AG10803 (cell line): ENCODE results near the gene PCBP3.
"Not testable (repeated sequence)": the region's sequence is repeated elsewhere in the genome, so short reads cannot be mapped to it uniquely, and the experiment has no call there.

Experiments
- DNase-seq: peaks from one replicate; pipeline ENCODE4 v3.0.0; 2010; ENCODE audit warnings: low read depth
- H3K4me3 ChIP-seq: 2 replicates; pipeline ENCODE4 v1.5.1; 2011; ENCODE audit warnings: mild to moderate bottlenecking, low read length, control low read depth
- CTCF ChIP-seq: conservative IDR thresholded peaks from 2 replicates; pipeline ENCODE4 v1.5.1; 2011; ENCODE audit warnings: mild to moderate bottlenecking, low read length, control low read depth, inconsistent platforms

The PCBP3 gene

GRCh38 chr21:45880097-45881068 is 236.9 kb downstream of the PCBP3 start:
- TF ChIP-seq CTCF = peak; percentile 76
- peak; percentile 78 for DNase-seq
- no peak overlapping the region for H3K4me3 ChIP-seq

GRCh38 chr21:45882645-45883044 is 239.1 kb downstream of the PCBP3 start:
- no peak for DNase-seq
- TF ChIP-seq CTCF = no peak
- no peak overlapping the region for H3K4me3 ChIP-seq

DNA sequence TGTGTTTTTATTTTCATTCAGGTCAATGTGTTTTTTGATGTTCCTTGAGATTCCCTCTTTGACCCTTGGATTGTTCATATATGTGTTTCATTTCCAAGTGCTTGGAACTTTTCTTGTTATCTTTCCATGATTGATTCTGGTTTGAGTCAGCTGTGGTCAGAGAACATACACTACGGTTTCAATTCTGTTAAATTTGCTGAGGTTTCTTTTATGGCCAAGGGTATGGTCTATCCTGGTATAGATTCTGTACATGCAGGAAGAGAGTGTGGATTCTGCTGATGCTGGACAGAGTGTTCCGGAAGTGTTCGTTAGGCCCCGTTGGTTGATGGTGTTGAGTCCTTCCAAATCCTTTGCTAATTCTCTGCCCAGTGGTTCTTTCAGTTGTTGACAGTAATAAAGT is 239.6 kb downstream of the PCBP3 start:
- no peak for DNase-seq
- no peak for TF ChIP-seq CTCF
- H3K4me3 ChIP-seq = no peak overlapping the region

DNA sequence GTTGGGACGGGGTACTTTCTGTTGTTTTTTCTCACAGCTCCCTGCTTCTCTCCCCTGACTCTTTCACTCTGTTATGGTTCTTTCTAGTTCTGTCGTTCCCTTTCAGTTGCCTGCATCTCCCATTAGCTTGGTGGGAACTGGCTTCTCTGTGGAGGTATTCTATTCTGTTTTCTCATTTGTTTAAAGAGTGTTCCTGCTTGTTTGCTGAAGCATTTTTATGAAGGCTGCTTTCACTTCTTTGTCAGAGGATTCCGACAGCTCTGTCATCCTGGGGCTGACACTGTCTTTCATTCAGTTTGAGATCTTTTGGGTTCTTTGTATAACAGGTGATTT is 242.0 kb downstream of the PCBP3 start:
- no peak for DNase-seq
- H3K4me3 ChIP-seq = no peak overlapping the region
- no peak for TF ChIP-seq CTCF

DNA sequence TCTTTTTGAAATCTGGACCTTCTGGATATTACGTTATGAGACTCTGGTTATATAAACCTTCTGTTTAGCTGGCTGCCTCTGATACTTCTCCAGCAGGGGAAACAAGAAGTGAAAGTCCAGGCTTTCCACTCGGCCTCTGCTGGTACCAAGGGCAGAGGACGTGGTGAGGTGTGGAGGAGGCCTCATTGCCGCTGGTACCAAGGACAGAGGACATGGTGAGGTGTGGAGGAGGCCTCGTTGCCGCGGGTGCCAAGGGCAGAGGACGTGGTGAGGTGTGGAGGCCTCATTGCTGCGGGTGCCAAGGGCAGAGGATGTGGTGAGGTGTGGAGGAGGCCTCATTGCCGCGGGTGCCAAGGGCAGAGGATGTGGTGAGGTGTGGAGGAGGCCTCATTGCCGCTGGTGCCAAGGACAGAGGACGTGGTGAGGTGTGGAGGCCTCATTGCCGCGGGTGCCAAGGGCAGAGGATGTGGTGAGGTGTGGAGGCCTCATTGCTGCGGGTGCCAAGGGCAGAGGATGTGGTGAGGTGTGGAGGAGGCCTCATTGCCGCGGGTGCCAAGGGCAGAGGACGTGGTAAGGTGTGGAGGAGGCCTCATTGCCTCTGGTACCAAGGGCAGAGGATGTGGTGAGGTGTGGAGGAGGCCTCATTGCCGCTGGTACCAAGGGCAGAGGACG is 242.5 kb downstream of the PCBP3 start:
- H3K4me3 ChIP-seq, DNase-seq: not testable (repeated sequence)

- no peak for TF ChIP-seq CTCF
- no peak for DNase-seq
- H3K4me3 ChIP-seq = no peak overlapping the region
These were observed 243.1 kb downstream of the PCBP3 start for GRCh38 chr21:45886610-45887026.

DNA sequence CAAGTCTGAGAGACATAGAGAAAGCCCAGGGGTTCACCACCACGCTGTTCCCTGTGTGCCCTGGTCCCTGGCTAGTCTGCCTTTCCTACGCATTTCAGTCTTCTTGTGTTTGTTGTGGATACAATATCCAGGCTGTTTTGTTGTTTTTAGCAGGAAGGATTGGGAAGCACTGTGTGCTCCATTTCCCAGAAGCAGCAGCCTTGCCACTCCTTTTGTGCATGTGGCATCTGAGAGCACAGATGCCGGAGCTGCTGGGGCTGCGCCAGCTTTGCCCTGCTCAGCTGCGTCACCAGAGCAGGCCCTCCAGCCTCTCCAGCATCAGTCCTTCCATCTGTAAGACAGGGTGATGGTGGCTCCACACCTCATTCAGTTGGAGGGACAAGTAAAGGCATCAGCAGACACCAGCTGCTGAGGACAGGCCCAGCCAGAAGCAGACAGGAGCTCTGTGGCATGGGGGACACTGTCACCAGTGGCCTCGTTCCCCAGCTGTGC is 243.6 kb downstream of the PCBP3 start:
- no peak overlapping the region for H3K4me3 ChIP-seq
- no peak for TF ChIP-seq CTCF
- peak; percentile 76 for DNase-seq
